Trophoblast cell (in vitro differentiated cells and primary cell): Measurements from ENCODE around the gene DENND1B.
A peak's percentile ranks its signal among the peaks of the same experiment; 100 is the strongest.

Experiments
- DNase-seq, 2 donors: peaks; one replicate each; pipeline ENCODE4 v3.0.0-alpha.2; 2016
- H2AFZ ChIP-seq: 2 replicates; pipeline ENCODE4 v1.6.1; 2013; ENCODE audit warnings: low read length, moderate library complexity, mild to moderate bottlenecking; ENCODE audit not compliant: insufficient read depth, poor library complexity
- H2AK5ac ChIP-seq: 2 replicates; pipeline ENCODE4 v1.6.1; 2013; ENCODE audit warnings: mild to moderate bottlenecking, low read length
- H2BK120ac ChIP-seq: 2 replicates; pipeline ENCODE4 v1.6.1; 2013; ENCODE audit warnings: low read length, mild to moderate bottlenecking, moderate library complexity; ENCODE audit not compliant: insufficient read depth, poor library complexity
- H2BK12ac ChIP-seq: 2 replicates; pipeline ENCODE4 v1.6.1; 2013; ENCODE audit warnings: mild to moderate bottlenecking, low read length, moderate library complexity
- H2BK5ac ChIP-seq: 2 replicates; pipeline ENCODE4 v1.6.1; 2013; ENCODE audit warnings: low read length, low read depth, moderate library complexity, mild to moderate bottlenecking; ENCODE audit not compliant: poor library complexity
- H3K14ac ChIP-seq: 2 replicates; pipeline ENCODE4 v1.6.1; 2013; ENCODE audit warnings: mild to moderate bottlenecking, low read length
- H3K18ac ChIP-seq: 2 replicates; pipeline ENCODE4 v1.6.1; 2013; ENCODE audit warnings: mild to moderate bottlenecking, low read length
- H3K23ac ChIP-seq: 2 replicates; pipeline ENCODE4 v1.6.1; 2013; ENCODE audit warnings: low read length
- H3K27ac ChIP-seq: 2 replicates; pipeline ENCODE4 v1.5.1; 2013; ENCODE audit warnings: low read depth, mild to moderate bottlenecking, inconsistent platforms, low read length, moderate library complexity
- H3K27me3 ChIP-seq: 2 replicates; pipeline ENCODE4 v1.6.1; 2013; ENCODE audit warnings: inconsistent platforms, mild to moderate bottlenecking, low read length, moderate library complexity; ENCODE audit not compliant: insufficient read depth
- H3K36me3 ChIP-seq, 2 experiments: 1 replicate in 1 of 2; 2 replicates in 1 of 2; pipeline ENCODE4 v1.6.1; 2013; ENCODE audit warnings: low read length in 2 of 2, mild to moderate bottlenecking in 2 of 2, moderate library complexity in 1 of 2; ENCODE audit not compliant: insufficient read depth in 2 of 2, control insufficient read depth in 1 of 2
- H3K4ac ChIP-seq: 2 replicates; pipeline ENCODE4 v1.6.1; 2013; ENCODE audit warnings: low read depth, mild to moderate bottlenecking, low read length, moderate library complexity
- H3K4me1 ChIP-seq, 2 experiments: 1 replicate in 1 of 2; 2 replicates in 1 of 2; pipeline ENCODE4 v1.6.1; 2013; ENCODE audit warnings: low read length in 2 of 2, mild to moderate bottlenecking in 2 of 2, moderate library complexity in 1 of 2; ENCODE audit not compliant: insufficient read depth in 2 of 2, control insufficient read depth in 1 of 2
- H3K4me2 ChIP-seq: 2 replicates; pipeline ENCODE4 v1.6.1; 2013; ENCODE audit warnings: inconsistent platforms, mild to moderate bottlenecking, low read length, moderate library complexity
- H3K4me3 ChIP-seq: 2 replicates; pipeline ENCODE4 v1.5.1; 2013; ENCODE audit warnings: mild to moderate bottlenecking, low read depth, low read length, inconsistent platforms
- H3K79me1 ChIP-seq: one replicate; pipeline ENCODE4 v1.6.1; 2013; ENCODE audit warnings: low read length
- H3K79me2 ChIP-seq: 2 replicates; pipeline ENCODE4 v1.6.1; 2013; ENCODE audit warnings: low read length, mild to moderate bottlenecking; ENCODE audit not compliant: control insufficient read depth, insufficient read depth, poor library complexity
- H3K9ac ChIP-seq: 2 replicates; pipeline ENCODE4 v1.6.1; 2013; ENCODE audit warnings: mild to moderate bottlenecking, low read length
- H3K9me3 ChIP-seq: 2 replicates; pipeline ENCODE4 v1.6.1; 2013; ENCODE audit warnings: low read depth, mild to moderate bottlenecking, control low read depth, inconsistent platforms, low read length; ENCODE audit not compliant: insufficient read depth
- H4K12ac ChIP-seq: 2 replicates; pipeline ENCODE4 v1.6.1; 2013; ENCODE audit warnings: low read depth, mild to moderate bottlenecking, low read length, moderate library complexity
- H4K8ac ChIP-seq: 2 replicates; pipeline ENCODE4 v1.6.1; 2013; ENCODE audit warnings: low read depth, mild to moderate bottlenecking, low read length, moderate library complexity
- H4K91ac ChIP-seq: one replicate; pipeline ENCODE4 v1.6.1; 2013; ENCODE audit warnings: low read depth, mild to moderate bottlenecking, low read length, moderate library complexity
- WGBS: extraction: QIAGEN DNeasy Blood & Tissue Kit; methylation state at CpG from one replicate; pipeline ENCODE4 v1.1.7; 2013; ENCODE audit warnings: missing lambda C conversion rate; ENCODE audit not compliant: insufficient read length, insufficient coverage; ENCODE audit errors: extremely low coverage; 5-methylcytosine and 5-hydroxymethylcytosine counted together

Gene DENND1B

DNA sequence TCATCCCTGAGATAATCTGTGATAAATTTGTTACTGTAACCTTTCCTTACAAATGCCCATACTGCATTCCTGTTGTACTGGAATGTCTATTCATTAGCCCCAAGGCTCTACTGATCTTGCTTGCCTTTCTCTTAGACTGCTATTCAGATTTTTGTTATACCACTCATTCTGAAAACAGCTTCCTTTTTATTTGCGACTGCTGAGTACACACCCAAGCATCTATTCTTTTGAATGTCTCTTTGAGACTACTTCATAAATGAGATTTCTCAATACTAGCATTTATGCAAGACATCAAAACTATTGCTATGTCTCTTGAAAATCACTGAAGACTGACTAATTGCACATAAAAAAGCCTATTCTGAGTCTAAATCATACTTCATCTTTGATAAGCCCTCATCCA lies 38.6 kb downstream of the DENND1B start:
- Histone ChIP-seq H3K4me3 (no peak overlapping the region), H3K9ac (no peak overlapping the region), H2AFZ (no peak overlapping the region), H3K4me2 (no peak overlapping the region), H2BK12ac (no peak overlapping the region), H2BK5ac (no peak overlapping the region), H4K12ac (no peak overlapping the region), H3K79me1 (no peaks in the 10 kb centered on the region), H3K18ac (no peak overlapping the region), H2BK120ac (no peak overlapping the region), H3K9me3 (peaks cover 1% of the 10 kb centered on the region), H2AK5ac (no peak overlapping the region), H3K4me1 (no peaks in the 10 kb centered on the region), H3K79me2 (no peaks in the 10 kb centered on the region), H3K4ac (no peak overlapping the region), H3K27ac (no peak overlapping the region), H3K36me3 (no peaks in the 10 kb centered on the region), H4K91ac (no peak overlapping the region), H3K27me3 (no peaks in the 10 kb centered on the region), H4K8ac (no peak overlapping the region), H3K14ac (no peak overlapping the region), H3K23ac (no peak overlapping the region)
- no CpG with 5 or more reads among the region's 1 CpG for WGBS
- peak; percentile 59 to 97 for DNase-seq

DNA sequence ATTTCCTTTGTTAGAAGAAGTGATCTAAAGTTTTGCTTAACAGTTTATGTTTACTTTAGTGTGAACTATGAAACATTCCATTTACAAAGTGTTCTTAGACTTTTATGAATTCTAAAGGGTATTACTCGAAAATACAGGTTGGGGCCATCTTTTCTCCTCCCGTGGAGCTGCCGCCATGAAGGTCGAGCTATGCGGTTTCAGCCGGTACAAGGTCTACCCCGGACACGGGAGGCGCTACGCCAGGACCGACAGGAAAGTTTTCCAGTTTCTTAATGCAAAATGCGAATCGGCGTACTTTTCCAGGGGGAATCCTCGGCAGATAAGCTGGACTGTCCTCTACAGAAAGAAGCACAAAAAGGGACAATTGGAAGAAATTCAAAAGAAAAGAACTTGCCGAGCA lies 39.8 kb downstream of the DENND1B start:
- Histone ChIP-seq H3K79me2 (no peaks in the 10 kb centered on the region), H3K18ac (no peak overlapping the region), H3K23ac (no peak overlapping the region), H3K27ac (no peak overlapping the region), H2AK5ac (no peak overlapping the region), H2BK120ac (no peak overlapping the region), H4K12ac (no peak overlapping the region), H3K4me2 (no peak overlapping the region), H3K36me3 (no peaks in the 10 kb centered on the region), H3K9ac (no peak overlapping the region), H3K4me3 (no peak overlapping the region), H3K14ac (no peak overlapping the region), H3K9me3 (peaks cover 1% of the 10 kb centered on the region), H2BK5ac (no peak overlapping the region), H2BK12ac (no peak overlapping the region), H3K4ac (no peak overlapping the region), H3K27me3 (no peaks in the 10 kb centered on the region), H2AFZ (no peak overlapping the region), H4K91ac (no peak overlapping the region), H3K79me1 (no peaks in the 10 kb centered on the region), H4K8ac (no peak overlapping the region), H3K4me1 (no peaks in the 10 kb centered on the region)
- WGBS: no CpG with 5 or more reads among the region's 16 CpGs
- no peak for DNase-seq

DNA sequence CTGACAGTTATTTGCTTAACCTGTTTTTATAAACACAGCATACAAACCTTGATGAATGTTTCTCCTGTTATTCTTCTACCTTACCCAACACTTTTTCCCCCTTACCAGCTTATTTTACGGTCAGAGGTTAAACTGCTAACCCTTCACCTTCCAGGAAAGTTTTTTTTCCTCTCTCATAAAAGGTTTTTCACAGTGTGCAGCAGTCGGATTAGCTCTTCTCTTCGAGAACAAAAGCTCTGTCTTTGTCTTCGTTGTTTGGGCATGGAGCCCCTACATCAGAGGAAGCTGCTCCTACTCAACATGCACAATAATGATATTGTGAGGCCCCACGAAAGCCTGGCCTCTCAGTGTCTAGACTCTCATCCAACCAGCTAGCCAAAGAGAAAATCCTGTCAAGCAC lies 42.0 kb downstream of the DENND1B start:
- no peak overlapping the region for H3K18ac ChIP-seq
- no peak overlapping the region for H2BK5ac ChIP-seq
- H3K36me3 ChIP-seq: no peaks in the 10 kb centered on the region
- H3K4me1 ChIP-seq: no peaks in the 10 kb centered on the region
- WGBS: no CpG with 5 or more reads among the region's 5 CpGs
- H3K4me2 ChIP-seq: no peak overlapping the region
- peaks cover 1% of the 10 kb centered on the region for H3K9me3 ChIP-seq
- H3K23ac ChIP-seq: no peak overlapping the region
- H3K14ac ChIP-seq: no peak overlapping the region
- H3K4me3 ChIP-seq: no peak overlapping the region
- no peak overlapping the region for H3K4ac ChIP-seq
- no peaks in the 10 kb centered on the region for H3K79me1 ChIP-seq
- no peak for DNase-seq
- no peak overlapping the region for H3K9ac ChIP-seq
- H4K8ac ChIP-seq: no peak overlapping the region
- H2BK12ac ChIP-seq: no peak overlapping the region
- no peaks in the 10 kb centered on the region for H3K27me3 ChIP-seq
- H3K27ac ChIP-seq: no peak overlapping the region
- no peaks in the 10 kb centered on the region for H3K79me2 ChIP-seq
- H4K12ac ChIP-seq: no peak overlapping the region
- no peak overlapping the region for H4K91ac ChIP-seq
- no peak overlapping the region for H2BK120ac ChIP-seq
- H2AK5ac ChIP-seq: no peak overlapping the region
- no peak overlapping the region for H2AFZ ChIP-seq

DNA sequence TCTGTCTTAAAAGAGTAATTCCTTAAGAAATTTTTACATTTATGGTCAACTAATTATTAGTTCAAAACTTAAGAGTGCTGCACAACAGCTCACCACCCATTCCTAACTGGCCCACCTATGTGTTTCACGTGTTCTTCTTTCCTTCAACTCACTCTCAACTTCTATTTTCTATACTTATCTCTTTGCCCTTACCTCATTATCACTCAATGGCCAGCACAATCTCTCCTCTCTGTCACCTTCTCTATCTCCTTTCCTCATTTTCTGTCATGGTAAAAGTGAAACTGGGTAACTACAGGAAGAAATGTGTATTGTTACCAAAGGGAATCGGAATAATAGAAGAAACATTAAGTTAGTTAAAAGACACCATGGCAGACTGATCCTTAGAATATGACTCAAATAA lies 43.1 kb downstream of the DENND1B start:
- Histone ChIP-seq H2BK5ac (no peak overlapping the region), H3K9ac (no peak overlapping the region), H4K8ac (no peak overlapping the region), H2AFZ (no peak overlapping the region), H4K12ac (no peak overlapping the region), H3K27me3 (no peaks in the 10 kb centered on the region), H2BK120ac (no peak overlapping the region), H3K14ac (no peak overlapping the region), H3K4me2 (no peak overlapping the region), H3K23ac (no peak overlapping the region), H3K4me3 (no peak overlapping the region), H3K9me3 (peaks cover 1% of the 10 kb centered on the region), H2BK12ac (no peak overlapping the region), H3K4ac (no peak overlapping the region), H3K18ac (no peak overlapping the region), H2AK5ac (no peak overlapping the region), H4K91ac (no peak overlapping the region), H3K36me3 (no peaks in the 10 kb centered on the region), H3K4me1 (no peaks in the 10 kb centered on the region), H3K79me1 (no peaks in the 10 kb centered on the region), H3K27ac (no peak overlapping the region), H3K79me2 (no peaks in the 10 kb centered on the region)
- WGBS: 100% methylated on average over 1 of the region's 2 CpGs
- no peak for DNase-seq
